ENCODE data around the gene FBN2. TPM values are rescaled to one million over a fixed set of nuclear protein-coding genes. Genes with fewer than 3 reads are reported as not detected.
"Not testable (repeated sequence)": the region's sequence is repeated elsewhere in the genome, so short reads cannot be mapped to it uniquely, and the experiment has no call there.

FBN2 gene
- total RNA-seq, 4 donors from 2014 or later = 0.24 to 1.3 (median 0.89) TPM

DNA sequence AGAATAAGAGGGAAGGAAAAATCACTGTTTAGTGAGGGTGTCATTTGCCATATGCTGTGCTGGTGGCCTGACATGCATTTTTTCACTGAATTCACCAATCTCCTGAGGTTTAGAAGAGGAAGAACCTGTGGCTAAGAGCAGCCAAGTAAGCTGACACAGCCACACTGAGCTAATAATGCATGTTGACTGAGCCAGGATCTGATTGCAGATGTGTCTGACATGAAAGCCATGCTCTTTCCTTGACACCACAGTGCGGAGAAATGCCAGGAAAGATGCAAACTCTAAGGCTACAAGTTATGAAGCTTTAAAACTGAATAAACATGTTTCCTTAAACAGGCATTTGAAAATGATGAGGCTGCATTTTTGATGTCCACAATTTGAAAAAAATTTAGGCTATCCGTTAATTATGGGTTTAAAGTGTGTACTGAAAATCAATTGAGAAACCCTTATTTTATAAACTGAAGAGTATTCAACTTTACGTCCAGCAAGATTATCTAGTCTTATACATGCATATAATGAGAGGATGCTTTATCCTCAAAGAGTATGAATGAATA is 208.6 kb downstream of the FBN2 start:
- Histone ChIP-seq H3K27ac (no peak overlapping the region), H3K4me1 (peaks cover 8% of the 10 kb centered on the region), H3K4me3 (no peak overlapping the region), H3K27me3 (no peaks in the 10 kb centered on the region), H3K36me3 (no peaks in the 10 kb centered on the region), H3K9me3 (no peaks in the 10 kb centered on the region)
- 69% methylated on average over 3 of the region's 3 CpGs for WGBS
- no peak for DNase-seq (ENCODE audit: low spot score in 2 of 2)
- TF ChIP-seq, protein P1, sequence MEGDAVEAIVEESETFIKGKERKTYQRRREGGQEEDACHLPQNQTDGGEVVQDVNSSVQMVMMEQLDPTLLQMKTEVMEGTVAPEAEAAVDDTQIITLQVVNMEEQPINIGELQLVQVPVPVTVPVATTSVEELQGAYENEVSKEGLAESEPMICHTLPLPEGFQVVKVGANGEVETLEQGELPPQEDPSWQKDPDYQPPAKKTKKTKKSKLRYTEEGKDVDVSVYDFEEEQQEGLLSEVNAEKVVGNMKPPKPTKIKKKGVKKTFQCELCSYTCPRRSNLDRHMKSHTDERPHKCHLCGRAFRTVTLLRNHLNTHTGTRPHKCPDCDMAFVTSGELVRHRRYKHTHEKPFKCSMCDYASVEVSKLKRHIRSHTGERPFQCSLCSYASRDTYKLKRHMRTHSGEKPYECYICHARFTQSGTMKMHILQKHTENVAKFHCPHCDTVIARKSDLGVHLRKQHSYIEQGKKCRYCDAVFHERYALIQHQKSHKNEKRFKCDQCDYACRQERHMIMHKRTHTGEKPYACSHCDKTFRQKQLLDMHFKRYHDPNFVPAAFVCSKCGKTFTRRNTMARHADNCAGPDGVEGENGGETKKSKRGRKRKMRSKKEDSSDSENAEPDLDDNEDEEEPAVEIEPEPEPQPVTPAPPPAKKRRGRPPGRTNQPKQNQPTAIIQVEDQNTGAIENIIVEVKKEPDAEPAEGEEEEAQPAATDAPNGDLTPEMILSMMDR (IDR thresholded peaks at IDR 0.05) = no peak
- TF ChIP-seq POLR2AphosphoS5 (IDR thresholded peaks at IDR 0.05) = no peak
- TF ChIP-seq EP300 (IDR thresholded peaks at IDR 0.05) = no peak
- no peak for TF ChIP-seq POLR2A (IDR thresholded peaks at IDR 0.05)

DNA sequence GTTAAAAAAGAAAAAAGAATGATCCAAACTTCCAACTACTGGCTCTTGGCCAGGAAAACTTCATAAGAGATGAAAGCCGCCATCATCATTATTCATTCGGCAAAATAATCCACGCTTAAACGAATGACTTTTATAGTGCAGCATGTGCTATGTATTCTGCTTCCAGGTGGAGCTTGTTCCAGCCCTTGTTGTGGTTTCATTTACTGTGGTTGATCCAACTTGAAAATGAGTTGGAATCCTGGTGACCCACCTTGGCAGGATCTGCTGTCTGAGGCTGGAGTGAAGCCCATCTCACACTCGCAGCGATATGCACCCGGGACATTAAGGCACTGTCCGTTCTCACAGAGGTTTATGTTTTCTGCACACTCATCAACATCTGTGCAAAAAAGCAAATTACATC is 209.6 kb downstream of the FBN2 start:
- peaks cover 8% of the 10 kb centered on the region for H3K4me1 ChIP-seq
- no peaks in the 10 kb centered on the region for H3K9me3 ChIP-seq
- no peak for DNase-seq (ENCODE audit: low spot score in 2 of 2)
- no peaks in the 10 kb centered on the region for H3K36me3 ChIP-seq
- no peaks in the 10 kb centered on the region for H3K27me3 ChIP-seq
- H3K4me3 ChIP-seq = no peak overlapping the region
- WGBS = 20% methylated on average over 8 of the region's 8 CpGs
- no peak overlapping the region for H3K27ac ChIP-seq
- TF ChIP-seq, protein P1 (IDR thresholded peaks at IDR 0.05) = no peak
- TF ChIP-seq POLR2A (IDR thresholded peaks at IDR 0.05) = no peak
- no peak for TF ChIP-seq POLR2AphosphoS5 (IDR thresholded peaks at IDR 0.05)
- TF ChIP-seq EP300 (IDR thresholded peaks at IDR 0.05) = no peak

DNA sequence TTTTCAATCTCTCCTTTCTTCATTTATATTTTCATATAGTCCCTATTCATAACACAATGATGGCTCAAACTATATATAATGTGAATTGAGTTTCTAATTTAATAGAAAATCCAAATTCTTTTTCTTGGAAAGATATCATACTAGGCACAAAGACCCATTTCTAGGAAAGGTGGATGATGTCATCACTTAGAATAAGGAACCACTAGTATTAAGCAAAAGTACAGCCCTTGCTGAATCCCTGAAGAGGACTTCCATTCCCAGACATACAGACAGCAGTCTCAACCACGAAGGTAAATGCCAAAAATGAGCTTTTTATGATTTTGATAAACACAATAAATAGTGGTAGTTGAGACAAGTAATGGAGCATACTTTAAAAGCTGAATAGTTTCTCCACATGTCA is 210.0 kb downstream of the FBN2 start:
- WGBS = 32% methylated on average over 1 of the region's 1 CpG
- H3K9me3 ChIP-seq = no peaks in the 10 kb centered on the region
- no peak overlapping the region for H3K4me3 ChIP-seq
- DNase-seq (ENCODE audit: low spot score in 2 of 2) = no peak
- H3K4me1 ChIP-seq = peaks cover 8% of the 10 kb centered on the region
- no peak for TF ChIP-seq EP300 (IDR thresholded peaks at IDR 0.05)
- no peak for TF ChIP-seq POLR2A (IDR thresholded peaks at IDR 0.05)
- no peak for TF ChIP-seq POLR2AphosphoS5 (IDR thresholded peaks at IDR 0.05)
- TF ChIP-seq, protein P1 (IDR thresholded peaks at IDR 0.05) = no peak
- H3K36me3 ChIP-seq = no peaks in the 10 kb centered on the region
- H3K27ac ChIP-seq = no peak overlapping the region
- no peaks in the 10 kb centered on the region for H3K27me3 ChIP-seq

DNA sequence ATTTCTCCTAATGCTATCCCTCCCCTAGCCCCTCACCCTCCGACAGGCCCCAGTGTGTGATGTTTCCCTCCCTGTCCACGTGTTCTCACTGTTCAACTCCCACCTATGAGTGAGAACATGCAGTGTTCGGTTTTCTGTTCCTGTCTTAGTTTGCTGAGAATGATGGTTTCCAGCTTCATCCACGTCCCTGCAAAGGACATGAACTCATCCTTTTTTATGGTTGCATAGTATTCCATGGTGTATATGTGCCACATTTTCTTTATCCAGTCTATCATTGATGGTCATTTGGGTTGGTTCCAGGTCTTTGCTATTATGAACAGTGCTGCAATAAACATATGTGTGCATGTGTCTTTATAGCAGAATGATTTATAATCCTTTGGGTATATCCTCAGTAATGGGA is 216.6 kb downstream of the FBN2 start:
- not testable (repeated sequence) for DNase-seq (ENCODE audit: low spot score in 2 of 2); H3K4me1 ChIP-seq; H3K36me3 ChIP-seq; H3K27me3 ChIP-seq; H3K27ac ChIP-seq; H3K9me3 ChIP-seq; H3K4me3 ChIP-seq
- WGBS = 93% methylated on average over 4 of the region's 4 CpGs

DNA sequence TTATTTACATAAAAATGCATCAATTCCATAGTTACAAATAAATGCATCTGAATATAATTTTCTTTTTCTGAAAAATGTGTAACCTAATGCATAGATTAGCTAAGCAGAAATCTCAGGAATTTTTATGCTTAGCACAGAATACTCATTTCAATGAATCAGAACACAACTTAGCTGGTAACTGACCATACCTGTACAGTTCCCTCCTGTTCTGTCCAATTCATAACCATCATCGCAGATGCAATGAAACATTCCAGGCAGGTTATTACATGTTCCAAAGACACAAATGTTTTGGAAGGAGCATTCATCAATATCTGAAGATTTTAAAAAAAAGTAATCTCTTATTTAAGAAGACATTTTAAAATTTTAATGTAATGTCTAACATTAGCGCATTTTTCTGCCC is 219.4 kb downstream of the FBN2 start:
- Histone ChIP-seq H3K4me3 (no peak overlapping the region), H3K9me3 (no peaks in the 10 kb centered on the region), H3K4me1 (no peaks in the 10 kb centered on the region), H3K36me3 (no peaks in the 10 kb centered on the region), H3K27me3 (no peaks in the 10 kb centered on the region), H3K27ac (no peak overlapping the region)
- WGBS = 74% methylated on average over 2 of the region's 2 CpGs
- no peak for TF ChIP-seq POLR2AphosphoS5 (IDR thresholded peaks at IDR 0.05)
- TF ChIP-seq POLR2A (IDR thresholded peaks at IDR 0.05) = no peak
- TF ChIP-seq, protein P1 (IDR thresholded peaks at IDR 0.05) = no peak
- no peak for TF ChIP-seq EP300 (IDR thresholded peaks at IDR 0.05)
- DNase-seq (ENCODE audit: low spot score in 2 of 2) = no peak

DNA sequence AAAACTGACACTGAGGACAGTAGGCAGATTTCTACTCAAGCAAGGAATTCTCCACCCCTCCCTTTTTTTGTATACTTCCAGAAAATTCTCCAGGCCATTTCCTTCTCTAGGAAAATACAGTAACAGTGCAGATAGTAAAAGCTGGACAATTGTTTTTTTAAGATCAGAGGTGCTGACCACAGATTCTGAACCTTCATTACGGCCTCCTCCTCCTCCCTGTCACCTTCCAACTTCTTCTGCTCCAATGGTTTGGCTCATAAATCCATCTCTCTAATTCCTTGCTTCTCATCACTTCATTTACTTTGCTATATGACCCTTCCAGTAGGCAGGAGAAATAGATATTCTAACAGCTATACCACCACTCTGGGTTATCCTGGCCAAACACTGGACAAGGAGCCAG is 220.6 kb downstream of the FBN2 start:
- TF ChIP-seq, protein P1 (IDR thresholded peaks at IDR 0.05) = no peak
- no peak for TF ChIP-seq POLR2AphosphoS5 (IDR thresholded peaks at IDR 0.05)
- no peak for TF ChIP-seq EP300 (IDR thresholded peaks at IDR 0.05)
- no peak for TF ChIP-seq POLR2A (IDR thresholded peaks at IDR 0.05)
- 89% methylated on average over 1 of the region's 1 CpG for WGBS
- no peaks in the 10 kb centered on the region for H3K36me3 ChIP-seq
- H3K27ac ChIP-seq = no peak overlapping the region
- H3K27me3 ChIP-seq = no peaks in the 10 kb centered on the region
- no peak for DNase-seq (ENCODE audit: low spot score in 2 of 2)
- no peaks in the 10 kb centered on the region for H3K4me1 ChIP-seq
- H3K9me3 ChIP-seq = no peaks in the 10 kb centered on the region
- H3K4me3 ChIP-seq = no peak overlapping the region
